PFSK-1 (cell line): ENCODE results near the gene EPHA6.

ENCODE experiments used
- FOXP2 ChIP-seq: optimal IDR thresholded peaks from 2 replicates; pipeline ENCODE3; 2011; ENCODE audit warnings: borderline replicate concordance, control low read depth, inconsistent platforms; ENCODE audit not compliant: insufficient read depth; ENCODE audit errors: extremely low read length, extremely low read depth
- POLR2AphosphoS5 ChIP-seq: IDR thresholded peaks from 2 replicates; pipeline ENCODE4 v1.6.1; 2012; ENCODE audit warnings: low read depth, mild to moderate bottlenecking, control low read depth, low read length, moderate library complexity
- SIN3A ChIP-seq: IDR thresholded peaks from 2 replicates; pipeline ENCODE4 v1.6.1; 2012; ENCODE audit warnings: mild to moderate bottlenecking, low read length, moderate library complexity, borderline replicate concordance; ENCODE audit not compliant: insufficient read depth
- TAF1 ChIP-seq: IDR thresholded peaks from 2 replicates; pipeline ENCODE4 v1.6.1; 2012; ENCODE audit warnings: low read length, control low read depth, borderline replicate concordance; ENCODE audit not compliant: insufficient read depth
- TF ChIP-seq, protein P1 (sequence below), 2 experiments: IDR thresholded peaks; 2 replicates each; pipeline versions ENCODE4 v1.6.1 to v1.8.0; 2011 to 2012; ENCODE audit warnings: low read depth in 2 of 2, low read length in 2 of 2, control low read depth in 1 of 2, inconsistent platforms in 1 of 2, mild to moderate bottlenecking in 1 of 2, moderate library complexity in 1 of 2; ENCODE audit not compliant: insufficient read depth in 1 of 2

EPHA6 gene

DNA sequence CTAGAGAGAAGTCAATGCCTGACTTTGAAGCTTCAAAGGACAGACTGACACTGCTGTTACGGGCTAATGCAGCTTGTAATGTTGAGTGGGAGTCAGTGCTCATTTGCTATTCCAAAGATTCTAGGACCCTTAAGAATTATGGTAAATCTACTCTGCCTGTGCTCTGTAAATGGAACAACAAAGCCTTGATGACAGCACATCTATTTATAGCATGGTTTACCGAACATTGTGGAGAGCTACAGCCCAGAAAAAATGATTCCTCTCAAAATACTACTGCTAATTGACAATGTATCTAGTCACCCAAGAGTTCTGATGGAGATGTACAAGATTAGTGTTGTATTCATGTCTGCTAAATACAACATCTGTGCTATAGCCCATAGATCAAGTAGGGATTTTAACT is 262.3 kb downstream of the EPHA6 start:
- TF ChIP-seq, protein P1, sequence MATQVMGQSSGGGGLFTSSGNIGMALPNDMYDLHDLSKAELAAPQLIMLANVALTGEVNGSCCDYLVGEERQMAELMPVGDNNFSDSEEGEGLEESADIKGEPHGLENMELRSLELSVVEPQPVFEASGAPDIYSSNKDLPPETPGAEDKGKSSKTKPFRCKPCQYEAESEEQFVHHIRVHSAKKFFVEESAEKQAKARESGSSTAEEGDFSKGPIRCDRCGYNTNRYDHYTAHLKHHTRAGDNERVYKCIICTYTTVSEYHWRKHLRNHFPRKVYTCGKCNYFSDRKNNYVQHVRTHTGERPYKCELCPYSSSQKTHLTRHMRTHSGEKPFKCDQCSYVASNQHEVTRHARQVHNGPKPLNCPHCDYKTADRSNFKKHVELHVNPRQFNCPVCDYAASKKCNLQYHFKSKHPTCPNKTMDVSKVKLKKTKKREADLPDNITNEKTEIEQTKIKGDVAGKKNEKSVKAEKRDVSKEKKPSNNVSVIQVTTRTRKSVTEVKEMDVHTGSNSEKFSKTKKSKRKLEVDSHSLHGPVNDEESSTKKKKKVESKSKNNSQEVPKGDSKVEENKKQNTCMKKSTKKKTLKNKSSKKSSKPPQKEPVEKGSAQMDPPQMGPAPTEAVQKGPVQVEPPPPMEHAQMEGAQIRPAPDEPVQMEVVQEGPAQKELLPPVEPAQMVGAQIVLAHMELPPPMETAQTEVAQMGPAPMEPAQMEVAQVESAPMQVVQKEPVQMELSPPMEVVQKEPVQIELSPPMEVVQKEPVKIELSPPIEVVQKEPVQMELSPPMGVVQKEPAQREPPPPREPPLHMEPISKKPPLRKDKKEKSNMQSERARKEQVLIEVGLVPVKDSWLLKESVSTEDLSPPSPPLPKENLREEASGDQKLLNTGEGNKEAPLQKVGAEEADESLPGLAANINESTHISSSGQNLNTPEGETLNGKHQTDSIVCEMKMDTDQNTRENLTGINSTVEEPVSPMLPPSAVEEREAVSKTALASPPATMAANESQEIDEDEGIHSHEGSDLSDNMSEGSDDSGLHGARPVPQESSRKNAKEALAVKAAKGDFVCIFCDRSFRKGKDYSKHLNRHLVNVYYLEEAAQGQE (IDR thresholded peaks at IDR 0.05; ENCODE audit: insufficient read depth in 1 of 2, low read depth in 2 of 2, low read length in 2 of 2), result no peak
- no peak for TF ChIP-seq POLR2AphosphoS5
- TF ChIP-seq FOXP2, result no peak
- TF ChIP-seq SIN3A, result no peak
- no peak for TF ChIP-seq TAF1

DNA sequence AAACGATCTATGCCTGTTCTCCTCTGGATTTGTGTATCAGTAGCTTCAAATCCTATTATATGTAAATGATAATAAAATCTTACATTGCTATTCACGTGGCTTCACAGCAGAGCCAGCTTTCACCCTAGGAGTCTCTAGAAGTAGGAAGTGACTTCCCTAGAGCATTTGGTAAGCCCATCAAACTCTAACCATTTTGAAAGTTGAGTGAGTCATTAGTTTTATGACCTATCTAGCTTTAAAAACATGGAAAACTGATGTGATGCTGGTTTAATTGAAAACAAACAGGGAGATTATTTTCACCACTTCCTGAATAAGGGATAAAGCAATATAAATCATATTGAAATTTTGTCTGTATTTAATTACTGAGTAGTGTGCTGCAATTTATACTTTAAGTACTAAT is 275.2 kb downstream of the EPHA6 start:
- no peak for TF ChIP-seq FOXP2

DNA sequence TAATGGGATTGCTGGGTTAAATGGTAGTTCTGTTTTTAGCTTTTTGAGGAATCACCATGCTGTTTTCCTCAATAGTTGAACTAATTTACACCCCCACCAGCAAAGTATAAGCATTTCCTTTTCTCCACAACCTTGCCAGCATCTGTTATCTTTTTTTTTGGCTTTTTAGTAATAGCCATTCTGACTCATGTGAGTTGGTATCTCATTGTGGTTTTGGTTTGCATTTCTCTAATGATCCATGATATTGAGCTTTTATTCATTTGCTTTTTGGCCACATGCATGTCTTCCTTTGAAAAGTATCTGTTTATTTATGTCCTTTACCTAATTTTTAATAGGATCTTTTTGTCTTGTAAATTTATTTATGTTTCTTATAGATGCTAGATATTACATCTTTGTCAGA is 288.2 kb downstream of the EPHA6 start:
- TF ChIP-seq POLR2AphosphoS5, result no peak
- TF ChIP-seq, protein P1 (IDR thresholded peaks at IDR 0.05; ENCODE audit: insufficient read depth in 1 of 2, low read depth in 2 of 2, low read length in 2 of 2), result no peak
- no peak for TF ChIP-seq TAF1
- TF ChIP-seq SIN3A, result no peak
- TF ChIP-seq FOXP2, result no peak

DNA sequence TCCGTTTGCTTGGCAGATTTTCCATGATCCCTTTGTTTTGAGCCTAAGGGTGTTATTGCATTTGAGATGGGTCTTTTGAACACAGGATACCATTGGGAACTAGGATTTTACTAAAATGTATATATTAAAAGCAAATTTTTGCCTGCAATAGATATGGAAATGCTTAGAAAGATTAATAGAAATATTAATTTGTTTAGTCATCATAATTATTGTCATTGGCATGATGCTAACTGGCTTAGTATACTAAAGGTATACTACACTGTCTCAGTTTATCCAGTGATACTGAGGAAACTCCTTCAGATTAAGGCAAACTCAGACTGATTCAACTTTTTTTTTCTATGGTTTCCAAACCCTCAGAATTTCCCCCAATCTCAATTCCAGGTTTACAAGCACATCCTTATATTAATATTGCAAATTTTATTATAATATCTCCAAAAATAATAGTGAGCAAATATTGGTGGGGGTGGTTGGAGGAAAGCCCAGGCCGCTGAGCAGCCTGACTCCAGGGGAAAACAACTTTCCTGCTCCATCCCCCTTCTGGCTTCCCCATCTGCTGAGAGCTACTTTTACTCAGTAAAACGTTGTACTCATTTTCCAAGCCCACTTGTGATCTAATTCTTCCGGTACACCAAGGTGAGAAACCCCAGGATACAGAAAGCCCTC is 291.7 kb downstream of the EPHA6 start:
- TF ChIP-seq, protein P1 (IDR thresholded peaks at IDR 0.05; ENCODE audit: insufficient read depth in 1 of 2, low read depth in 2 of 2, low read length in 2 of 2), result no peak
- TF ChIP-seq FOXP2 (no peak), POLR2AphosphoS5 (no peak), TAF1 (no peak), SIN3A (no peak)

DNA sequence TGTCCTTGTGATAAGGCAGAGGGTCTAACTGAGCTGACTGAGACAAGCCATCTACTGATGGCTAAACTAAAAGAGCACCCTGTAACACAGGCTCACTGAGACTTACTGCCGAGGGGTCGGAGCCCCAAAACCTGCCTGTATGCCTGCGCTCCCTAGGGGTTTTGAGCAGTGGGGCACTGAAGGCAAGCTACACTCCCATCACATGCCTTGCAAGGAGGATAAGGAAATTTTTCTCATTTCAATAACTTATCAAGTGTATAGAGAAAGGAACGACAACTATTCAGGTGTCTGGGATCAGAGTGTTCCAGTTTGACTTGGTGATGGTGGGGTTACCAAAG is 292.2 kb downstream of the EPHA6 start:
- TF ChIP-seq TAF1, result no peak
- TF ChIP-seq SIN3A, result no peak
- TF ChIP-seq FOXP2, result no peak
- TF ChIP-seq, protein P1 (IDR thresholded peaks at IDR 0.05; ENCODE audit: insufficient read depth in 1 of 2, low read depth in 2 of 2, low read length in 2 of 2), result no peak
- no peak for TF ChIP-seq POLR2AphosphoS5
